PFSK-1 (cell line): ENCODE results near the gene ARTN.

Experiments used
- POLR2AphosphoS5 ChIP-seq: IDR thresholded peaks from 2 replicates; pipeline ENCODE4 v1.6.1; 2012; ENCODE audit warnings: low read depth, mild to moderate bottlenecking, control low read depth, low read length, moderate library complexity
- TAF1 ChIP-seq: IDR thresholded peaks from 2 replicates; pipeline ENCODE4 v1.6.1; 2012; ENCODE audit warnings: low read length, control low read depth, borderline replicate concordance; ENCODE audit not compliant: insufficient read depth
- TF ChIP-seq, protein P1 (sequence below), 2 experiments: IDR thresholded peaks; 2 replicates each; pipeline versions ENCODE4 v1.6.1 to v1.8.0; 2011 to 2012; ENCODE audit warnings: low read depth in 2 of 2, low read length in 2 of 2, control low read depth in 1 of 2, inconsistent platforms in 1 of 2, mild to moderate bottlenecking in 1 of 2, moderate library complexity in 1 of 2; ENCODE audit not compliant: insufficient read depth in 1 of 2

DNA sequence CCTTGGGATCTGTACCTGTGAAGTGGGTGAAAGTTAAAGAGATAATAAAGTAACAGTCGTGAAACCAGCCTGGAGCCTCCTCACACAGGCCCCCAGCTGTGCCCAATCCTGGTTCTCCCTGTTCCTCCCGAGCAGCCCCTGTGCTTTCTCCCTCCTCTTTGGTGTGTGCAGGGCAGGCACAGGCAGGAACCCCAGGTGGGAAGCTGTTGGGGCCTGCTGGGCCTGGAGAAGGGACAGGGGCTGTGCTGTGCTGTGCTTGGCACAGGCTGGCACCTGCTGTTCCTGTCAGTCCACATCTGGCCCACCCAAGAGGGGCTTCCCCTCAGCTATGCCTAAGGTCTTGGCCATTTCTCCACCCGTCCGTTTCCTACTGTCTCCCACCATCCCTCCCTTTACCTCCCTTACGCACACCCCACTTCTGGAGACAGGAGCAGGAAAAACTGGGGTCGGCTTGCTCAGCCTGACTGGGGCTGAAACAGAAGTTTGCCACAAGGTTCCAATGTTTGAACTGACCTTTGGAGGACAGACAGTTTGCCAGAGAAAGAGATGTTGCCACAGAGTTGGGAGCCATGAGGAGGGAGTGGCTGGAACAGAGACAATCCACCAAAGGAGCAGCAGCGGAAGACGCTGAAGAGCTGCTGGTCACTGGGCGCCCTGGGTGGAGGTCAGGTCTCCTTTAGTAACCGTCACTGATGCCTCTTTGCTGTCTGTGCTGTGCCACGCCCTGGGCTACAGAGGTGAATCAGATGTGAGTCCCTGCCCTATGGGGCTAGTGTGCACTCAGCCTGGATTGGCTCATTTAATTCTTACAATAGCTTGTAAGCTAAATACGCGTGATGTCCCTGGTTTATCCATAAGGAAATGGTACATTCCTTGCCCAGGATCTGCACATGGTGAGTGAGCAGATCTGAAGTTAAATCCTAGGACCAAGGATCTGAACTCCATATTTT, 18.8 kb upstream of the ARTN start:
- TF ChIP-seq, protein P1, sequence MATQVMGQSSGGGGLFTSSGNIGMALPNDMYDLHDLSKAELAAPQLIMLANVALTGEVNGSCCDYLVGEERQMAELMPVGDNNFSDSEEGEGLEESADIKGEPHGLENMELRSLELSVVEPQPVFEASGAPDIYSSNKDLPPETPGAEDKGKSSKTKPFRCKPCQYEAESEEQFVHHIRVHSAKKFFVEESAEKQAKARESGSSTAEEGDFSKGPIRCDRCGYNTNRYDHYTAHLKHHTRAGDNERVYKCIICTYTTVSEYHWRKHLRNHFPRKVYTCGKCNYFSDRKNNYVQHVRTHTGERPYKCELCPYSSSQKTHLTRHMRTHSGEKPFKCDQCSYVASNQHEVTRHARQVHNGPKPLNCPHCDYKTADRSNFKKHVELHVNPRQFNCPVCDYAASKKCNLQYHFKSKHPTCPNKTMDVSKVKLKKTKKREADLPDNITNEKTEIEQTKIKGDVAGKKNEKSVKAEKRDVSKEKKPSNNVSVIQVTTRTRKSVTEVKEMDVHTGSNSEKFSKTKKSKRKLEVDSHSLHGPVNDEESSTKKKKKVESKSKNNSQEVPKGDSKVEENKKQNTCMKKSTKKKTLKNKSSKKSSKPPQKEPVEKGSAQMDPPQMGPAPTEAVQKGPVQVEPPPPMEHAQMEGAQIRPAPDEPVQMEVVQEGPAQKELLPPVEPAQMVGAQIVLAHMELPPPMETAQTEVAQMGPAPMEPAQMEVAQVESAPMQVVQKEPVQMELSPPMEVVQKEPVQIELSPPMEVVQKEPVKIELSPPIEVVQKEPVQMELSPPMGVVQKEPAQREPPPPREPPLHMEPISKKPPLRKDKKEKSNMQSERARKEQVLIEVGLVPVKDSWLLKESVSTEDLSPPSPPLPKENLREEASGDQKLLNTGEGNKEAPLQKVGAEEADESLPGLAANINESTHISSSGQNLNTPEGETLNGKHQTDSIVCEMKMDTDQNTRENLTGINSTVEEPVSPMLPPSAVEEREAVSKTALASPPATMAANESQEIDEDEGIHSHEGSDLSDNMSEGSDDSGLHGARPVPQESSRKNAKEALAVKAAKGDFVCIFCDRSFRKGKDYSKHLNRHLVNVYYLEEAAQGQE (IDR thresholded peaks at IDR 0.05; ENCODE audit: insufficient read depth in 1 of 2, low read depth in 2 of 2, low read length in 2 of 2) = no peak
- TF ChIP-seq POLR2AphosphoS5 (no peak), TAF1 (no peak)
